ENCODE results near the gene RSPO3.
"Not testable (repeated sequence)": the region's sequence is repeated elsewhere in the genome, so short reads cannot be mapped to it uniquely, and the experiment has no call there.

The RSPO3 gene, protein sequence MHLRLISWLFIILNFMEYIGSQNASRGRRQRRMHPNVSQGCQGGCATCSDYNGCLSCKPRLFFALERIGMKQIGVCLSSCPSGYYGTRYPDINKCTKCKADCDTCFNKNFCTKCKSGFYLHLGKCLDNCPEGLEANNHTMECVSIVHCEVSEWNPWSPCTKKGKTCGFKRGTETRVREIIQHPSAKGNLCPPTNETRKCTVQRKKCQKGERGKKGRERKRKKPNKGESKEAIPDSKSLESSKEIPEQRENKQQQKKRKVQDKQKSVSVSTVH

DNA sequence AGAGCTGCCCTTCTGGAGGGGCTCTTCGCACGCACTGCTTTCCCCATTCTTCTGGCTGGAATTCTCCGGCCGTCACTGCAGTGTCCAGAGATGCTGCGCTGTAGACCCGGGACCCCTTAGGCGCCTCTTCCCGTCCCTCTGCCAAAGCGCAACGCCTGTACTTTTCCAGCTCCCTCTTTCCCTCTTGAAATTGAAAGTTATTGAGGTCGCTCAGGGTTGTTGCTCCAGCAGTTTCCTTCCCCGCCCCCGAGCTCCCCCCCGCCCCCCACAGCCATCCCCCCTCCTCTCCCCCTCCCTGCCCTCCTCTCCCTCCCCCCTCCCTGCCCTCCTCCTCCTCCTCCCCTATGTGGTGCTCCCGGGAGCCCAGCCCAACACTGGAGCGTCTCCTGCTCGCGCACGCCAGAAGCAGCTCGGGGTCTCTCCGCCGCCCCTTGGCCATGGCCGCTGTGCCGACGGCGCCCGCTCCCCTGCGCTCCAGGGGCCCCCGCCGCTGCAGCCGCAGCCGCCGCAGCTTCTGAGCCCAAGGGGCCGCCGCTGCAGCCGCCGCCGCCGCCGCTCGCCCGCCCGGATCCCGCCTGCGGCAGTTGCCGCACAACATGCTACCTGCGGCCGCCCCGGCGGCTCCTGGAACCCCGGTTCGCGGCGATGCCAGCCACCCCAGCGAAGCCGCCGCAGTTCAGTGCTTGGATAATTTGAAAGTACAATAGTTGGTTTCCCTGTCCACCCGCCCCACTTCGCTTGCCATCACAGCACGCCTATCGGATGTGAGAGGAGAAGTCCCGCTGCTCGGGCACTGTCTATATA is at the start of gene RSPO3:
Gene RSPO3, plus strand, starts transcription at position 374 of the 804 bp plus-strand sequence. CDS start 522 bp downstream, outside the sequence.
- DNase-seq (ENCODE audit: low read depth in 2 of 2), result no peak

DNA sequence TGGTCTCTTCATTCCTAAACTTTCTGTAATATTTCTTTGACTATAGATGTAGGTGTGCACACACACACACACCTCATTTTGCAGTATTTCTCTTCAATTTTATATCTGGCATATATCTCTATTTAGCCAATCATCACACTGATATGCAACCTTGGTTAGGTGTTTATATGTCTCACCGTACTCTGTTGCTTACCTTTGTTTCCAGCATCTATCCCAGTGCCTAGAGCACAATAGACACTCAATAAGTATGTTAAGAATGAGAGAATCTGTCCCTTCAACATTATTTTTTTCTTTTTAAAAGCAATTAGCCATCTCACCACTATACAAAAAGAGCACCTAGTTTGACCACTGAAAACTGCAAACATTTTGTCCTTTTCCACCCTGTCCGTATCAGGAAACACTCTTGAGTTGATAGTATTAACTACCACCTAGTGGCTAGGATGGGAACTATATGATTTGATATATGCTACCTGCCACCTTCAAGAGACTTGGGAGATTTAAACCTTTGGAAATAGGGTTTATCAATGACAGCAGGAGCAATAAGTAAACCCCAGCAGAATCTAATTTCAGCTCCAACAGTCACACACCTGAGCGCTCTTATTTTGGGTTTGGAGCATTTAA is 48.7 kb upstream of the RSPO3 start:
- DNase-seq (ENCODE audit: low read depth in 2 of 2), result no peak

DNA sequence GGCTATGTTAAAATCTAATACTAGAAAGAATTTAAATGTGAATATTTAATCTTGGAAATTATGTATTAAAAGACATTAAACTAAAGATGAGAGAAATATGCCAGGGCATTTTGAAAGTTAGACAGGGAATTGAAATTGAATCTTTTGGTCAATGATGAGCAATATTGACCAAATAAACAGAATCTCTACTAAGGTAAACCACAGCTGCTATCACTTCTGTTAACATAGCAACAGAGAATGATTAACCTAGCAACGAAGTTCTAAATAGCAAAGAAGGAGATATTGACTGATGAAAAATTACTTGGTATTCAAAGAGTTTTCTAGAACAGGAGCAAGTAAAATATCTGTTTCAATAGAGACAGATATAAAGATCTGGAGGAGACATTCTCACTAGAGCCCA is 45.2 kb upstream of the RSPO3 start:
- DNase-seq (ENCODE audit: low read depth in 2 of 2), result no peak

DNA sequence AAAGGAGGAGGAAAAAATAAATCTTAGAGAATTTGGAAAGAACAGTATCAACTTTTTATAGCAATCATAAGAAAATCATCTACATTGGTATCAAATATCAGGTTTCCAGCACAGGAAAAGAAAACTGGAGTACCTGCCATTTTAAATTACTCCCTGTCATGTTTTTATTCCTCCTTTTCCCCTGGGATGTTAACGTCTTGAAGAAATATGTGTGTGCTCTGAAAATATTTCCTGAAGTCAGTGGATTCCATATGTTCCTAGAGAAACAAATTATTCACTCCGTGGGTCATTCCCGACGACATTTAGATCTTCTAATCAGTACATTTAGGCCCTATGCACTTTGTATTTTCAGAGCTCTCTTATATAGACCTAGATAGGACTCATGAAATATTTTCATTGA is 42.0 kb upstream of the RSPO3 start:
- no peak for DNase-seq (ENCODE audit: low read depth in 2 of 2)

DNA sequence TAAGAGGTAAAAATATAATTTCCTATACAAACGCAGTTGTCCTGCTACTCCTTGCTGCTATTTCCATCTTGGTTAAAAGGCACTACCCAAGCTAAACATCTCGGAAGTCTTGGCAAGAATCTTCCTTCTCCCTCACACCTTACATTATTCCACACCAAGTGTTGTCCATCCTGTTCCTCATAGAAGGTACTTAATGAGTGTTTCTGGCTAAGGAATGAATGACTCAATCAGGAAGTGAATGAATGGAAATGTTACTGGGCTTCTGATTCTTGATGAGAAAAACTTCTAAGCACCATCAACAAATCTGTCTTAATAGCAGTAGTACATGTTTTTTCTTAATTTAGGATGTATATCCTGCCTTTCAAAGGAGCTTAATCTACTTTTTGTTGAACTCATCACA is 40.6 kb upstream of the RSPO3 start:
- no peak for DNase-seq (ENCODE audit: low read depth in 2 of 2)

DNA sequence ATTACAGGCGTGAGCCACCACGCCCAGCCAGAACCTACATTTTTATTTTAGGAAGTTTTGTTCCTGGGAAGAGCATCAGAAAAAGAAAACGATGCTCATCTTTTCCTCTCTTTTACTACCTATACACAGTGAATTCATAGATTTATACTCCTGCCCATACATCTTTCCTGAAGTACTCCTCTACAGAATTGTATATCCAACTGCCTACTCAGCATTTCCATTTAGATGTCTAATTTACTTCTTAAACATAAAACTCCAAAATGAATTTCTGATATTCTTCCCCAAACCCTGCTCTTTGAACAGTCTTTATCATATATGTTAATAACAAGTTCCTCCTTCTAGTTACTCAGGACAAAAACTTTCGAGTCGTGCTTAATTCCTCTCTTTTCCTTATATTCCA is 39.8 kb upstream of the RSPO3 start:
- DNase-seq (ENCODE audit: low read depth in 2 of 2), result no peak

DNA sequence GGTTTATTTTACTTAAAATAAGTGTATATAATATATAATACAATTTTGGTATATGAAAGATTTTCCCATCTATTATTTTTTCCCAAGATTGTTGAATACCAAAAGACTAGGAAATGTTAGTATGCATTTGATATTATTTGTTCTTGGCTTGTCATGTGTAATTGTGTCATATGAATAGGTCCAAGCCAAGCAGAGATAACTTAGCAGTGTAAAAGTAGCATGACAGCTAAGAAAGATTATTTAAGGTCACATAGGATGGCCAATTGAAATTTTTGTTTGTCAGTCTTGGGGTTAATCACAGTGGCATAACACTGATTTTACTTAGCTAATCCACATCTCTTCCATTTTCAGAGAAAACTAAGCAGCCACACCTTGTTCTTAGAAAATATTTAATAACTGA is 38.8 kb upstream of the RSPO3 start:
- DNase-seq (ENCODE audit: low read depth in 2 of 2), result no peak

DNA sequence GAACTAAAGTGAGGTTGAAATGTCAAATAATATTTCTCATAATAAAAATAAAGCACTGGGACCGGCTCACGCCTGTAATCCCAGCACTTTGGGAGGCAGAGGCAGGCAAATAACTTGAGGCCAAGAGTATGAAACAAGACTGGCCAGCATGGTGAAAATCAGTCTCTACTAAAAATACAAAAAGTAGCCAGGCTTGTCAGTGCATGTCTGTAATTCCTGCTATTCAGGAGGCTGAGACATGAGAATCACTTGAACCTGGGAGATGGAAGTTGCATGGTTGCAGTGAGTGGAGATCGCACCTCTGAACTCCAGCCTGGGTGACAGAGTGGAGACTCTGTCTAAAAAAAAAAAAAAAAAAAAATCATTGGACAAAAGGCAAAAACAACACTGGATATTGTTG is 38.4 kb upstream of the RSPO3 start:
- DNase-seq (ENCODE audit: low read depth in 2 of 2), result no peak

DNA sequence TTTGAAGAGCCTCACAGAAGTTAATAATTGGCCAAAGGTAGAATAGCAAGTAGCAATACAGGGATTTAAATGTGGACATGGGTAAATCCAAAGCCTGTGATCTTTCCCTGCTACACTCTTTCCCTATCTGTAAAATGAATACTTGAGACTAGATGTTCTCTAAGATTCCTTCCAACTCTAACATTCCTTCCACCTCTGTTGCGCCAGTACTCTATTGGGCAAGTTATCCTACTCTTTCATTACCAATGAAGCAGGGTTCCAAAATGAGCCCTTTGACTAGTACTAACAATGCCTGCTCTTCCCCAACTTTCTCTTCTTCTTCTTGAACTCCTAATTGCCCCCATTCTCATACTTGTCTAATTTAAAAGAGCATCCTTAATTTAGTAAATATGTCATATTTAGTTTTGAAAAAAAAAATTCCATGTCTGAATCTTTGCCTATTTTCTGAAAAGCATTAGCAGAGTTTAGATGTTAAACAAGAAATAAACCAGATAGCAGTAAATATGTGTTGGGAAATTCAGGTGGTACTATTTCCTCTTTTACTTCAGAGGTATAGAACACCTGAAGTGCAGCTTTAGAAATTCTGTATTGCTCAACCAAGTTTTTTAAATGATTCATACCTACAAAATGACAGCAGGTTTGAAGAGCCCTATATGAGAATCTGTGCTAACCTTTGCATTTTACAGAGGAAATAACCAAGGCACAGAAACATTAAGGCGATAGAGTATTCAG is 35.1 kb upstream of the RSPO3 start:
- no peak for DNase-seq (ENCODE audit: low read depth in 2 of 2)

DNA sequence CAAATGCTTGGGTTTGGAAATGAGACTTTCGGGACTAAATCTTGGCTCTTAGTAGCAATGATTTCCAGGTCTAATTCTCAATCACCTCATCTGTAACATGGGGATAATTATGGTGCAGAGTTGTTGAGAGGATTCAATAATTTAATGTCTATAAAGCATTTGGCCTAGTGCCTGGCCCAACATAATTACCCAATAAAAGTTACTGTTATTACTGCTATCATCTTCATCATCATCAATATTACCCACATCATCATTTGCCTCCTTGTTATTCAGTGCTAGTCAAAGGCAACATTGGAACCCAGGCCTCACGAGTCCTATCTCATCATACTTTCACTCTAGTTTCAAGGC is 34.5 kb upstream of the RSPO3 start:
- no peak for DNase-seq (ENCODE audit: low read depth in 2 of 2)

DNA sequence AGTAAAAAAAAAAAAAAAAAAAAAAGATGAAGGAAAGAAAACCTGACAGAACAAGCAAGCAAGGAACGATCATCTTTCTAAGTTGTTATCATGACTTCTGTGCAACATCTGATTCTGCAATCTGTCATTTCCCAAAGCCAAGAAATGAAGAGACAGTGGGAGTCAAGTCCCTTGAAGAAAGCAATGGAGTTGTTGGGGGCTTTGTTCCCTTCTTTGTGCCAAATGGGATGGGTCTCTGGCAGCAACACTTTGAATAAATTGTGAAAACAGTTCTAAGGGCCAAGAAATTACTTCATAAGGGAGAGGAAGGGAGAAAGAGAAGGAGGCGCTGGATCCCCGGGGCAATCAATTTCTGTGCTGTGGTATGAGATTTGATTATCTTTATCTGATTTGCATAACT is 33.3 kb upstream of the RSPO3 start:
- DNase-seq (ENCODE audit: low read depth in 2 of 2), result no peak

DNA sequence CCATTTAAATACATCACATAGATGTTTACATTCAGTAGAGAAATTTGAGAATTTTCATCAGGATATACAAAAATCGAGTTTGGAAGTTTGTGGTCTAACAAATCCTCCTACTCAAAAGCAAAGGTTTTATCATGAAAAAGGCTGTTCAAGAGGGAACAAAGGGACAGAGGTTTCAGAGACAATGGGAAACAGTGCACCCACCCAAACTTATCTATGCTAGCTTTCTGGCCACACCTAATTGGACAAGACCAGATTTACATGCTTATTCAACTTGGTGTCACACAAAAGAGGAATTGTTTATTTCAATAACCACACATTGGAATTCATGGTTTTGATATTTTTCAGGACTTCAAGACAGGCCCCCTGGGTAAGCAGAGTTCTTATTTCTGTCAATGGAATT is 28.4 kb upstream of the RSPO3 start:
- no peak for DNase-seq (ENCODE audit: low read depth in 2 of 2)

DNA sequence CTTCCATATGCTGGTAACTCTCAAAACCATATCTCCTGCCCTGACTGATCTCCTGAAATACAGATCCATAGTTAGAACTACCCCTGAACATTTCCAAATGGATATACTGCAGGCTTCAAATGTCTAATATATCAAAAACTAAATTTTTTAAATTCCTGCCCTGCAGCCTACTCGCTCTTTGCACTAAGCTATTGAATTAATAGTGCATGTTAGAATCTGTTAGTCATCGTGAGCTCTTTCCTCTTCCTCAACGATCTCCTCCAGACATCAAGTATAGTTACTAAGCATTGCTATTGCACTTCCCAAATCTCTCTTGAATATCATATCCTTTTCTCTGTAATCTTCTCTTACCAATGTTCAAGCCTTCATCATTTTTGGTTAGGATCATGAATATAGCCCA is 26.0 kb upstream of the RSPO3 start:
- DNase-seq (ENCODE audit: low read depth in 2 of 2), result no peak

DNA sequence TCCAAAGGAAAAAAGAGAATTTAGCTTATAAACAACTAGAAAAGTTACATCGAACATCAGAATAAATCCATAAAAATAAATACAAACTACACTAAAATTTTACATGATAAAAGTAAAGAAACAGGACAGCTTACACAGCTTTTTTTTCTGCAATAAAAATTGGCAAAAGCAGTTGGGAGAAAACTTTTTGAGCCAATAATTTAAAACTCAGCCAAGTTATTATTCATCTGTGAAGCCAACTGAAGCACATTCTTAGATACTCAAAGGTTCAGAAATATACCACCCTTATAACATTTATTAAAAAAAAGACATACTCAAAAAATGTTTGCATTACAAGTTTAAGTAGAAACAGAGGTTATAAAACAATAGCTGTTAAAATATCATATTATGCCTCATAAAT is 23.7 kb upstream of the RSPO3 start:
- no peak for DNase-seq (ENCODE audit: low read depth in 2 of 2)

DNA sequence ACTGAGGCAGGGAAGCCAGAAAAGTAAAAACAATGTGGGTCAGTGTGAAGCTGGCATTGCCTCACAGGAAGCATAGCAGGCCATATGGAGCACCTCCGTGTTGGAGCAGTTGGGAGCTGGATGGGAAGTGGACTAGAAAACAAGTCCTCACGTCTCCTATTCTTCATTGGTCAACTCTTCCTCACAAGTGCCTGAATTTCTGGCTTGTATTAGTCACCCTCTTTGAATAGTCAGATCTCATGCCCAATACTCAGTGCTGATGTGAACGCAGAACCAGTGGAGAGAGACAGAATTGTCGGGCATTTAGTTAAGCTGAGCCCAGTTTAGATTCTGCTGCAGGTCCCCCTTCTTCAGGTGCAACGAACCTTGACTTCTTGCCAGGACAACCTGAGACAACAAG is 22.3 kb upstream of the RSPO3 start:
- DNase-seq (ENCODE audit: low read depth in 2 of 2), result no peak

DNA sequence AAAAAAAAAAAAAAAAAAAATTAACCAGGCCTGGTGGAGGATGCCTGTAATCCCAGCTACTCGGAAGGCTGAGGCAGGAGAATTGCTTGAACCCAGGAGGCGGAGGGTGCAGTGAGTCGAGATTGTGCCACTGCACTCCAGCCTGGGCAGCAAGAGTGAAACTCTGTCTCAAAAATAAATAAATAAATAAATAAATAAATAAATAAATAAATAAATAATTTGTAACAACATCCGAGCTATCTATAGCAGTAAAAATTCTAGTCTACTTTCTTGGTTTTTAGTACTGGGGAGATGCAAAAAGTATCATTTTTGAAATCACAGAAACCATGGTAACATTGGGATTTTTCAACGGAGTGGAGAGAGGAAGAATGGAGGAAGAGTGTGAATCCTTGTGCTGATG is 21.0 kb upstream of the RSPO3 start:
- DNase-seq (ENCODE audit: low read depth in 2 of 2), result not testable (repeated sequence)

DNA sequence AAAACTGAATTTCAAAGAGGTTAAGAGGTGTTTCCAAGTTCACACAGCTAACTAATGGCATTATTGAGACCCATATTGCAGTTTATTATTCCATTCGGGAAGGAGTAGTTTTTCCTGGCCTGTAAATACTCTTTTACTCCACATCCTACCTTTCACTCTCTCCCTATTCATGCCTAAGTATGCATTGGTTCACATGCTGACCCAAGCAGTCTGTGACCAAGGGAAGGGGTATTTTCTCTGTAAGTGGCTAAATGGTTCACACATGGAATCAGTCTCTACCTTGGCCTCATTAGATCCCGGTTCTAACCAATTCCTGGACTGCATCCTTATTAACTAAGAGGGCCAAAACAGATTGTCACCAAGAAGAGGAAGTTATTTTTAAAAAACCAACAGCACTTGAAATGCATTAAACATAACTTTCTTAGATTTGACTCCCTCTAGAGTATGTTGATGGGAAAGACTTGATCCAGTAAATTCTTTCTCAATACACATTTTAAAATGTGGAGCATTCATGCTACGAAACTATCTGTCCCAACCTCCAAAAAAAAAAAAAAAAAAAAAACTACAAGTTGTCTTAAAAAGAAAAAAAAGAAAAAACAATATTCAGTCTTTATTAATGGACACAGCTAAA is 17.8 kb upstream of the RSPO3 start:
- DNase-seq (ENCODE audit: low read depth in 2 of 2), result no peak

DNA sequence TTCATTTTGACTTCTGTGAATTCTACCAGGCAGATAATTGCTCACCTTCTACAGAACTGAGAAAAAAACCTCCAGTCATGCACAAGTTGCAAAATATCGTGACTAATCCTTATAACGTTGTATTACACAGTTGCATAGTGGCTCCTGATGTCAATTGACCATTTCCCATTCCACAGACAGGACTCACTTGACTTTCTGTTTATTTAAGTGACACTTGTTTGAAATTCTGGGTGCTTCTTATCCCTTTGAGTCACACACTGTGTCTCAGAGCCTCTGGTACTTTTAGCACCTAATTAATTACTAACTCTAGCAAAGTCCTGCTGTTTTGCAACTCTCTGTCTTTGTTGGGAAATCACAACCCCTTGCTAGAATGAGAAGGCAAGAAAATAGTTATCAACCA is 16.2 kb upstream of the RSPO3 start:
- no peak for DNase-seq (ENCODE audit: low read depth in 2 of 2)

DNA sequence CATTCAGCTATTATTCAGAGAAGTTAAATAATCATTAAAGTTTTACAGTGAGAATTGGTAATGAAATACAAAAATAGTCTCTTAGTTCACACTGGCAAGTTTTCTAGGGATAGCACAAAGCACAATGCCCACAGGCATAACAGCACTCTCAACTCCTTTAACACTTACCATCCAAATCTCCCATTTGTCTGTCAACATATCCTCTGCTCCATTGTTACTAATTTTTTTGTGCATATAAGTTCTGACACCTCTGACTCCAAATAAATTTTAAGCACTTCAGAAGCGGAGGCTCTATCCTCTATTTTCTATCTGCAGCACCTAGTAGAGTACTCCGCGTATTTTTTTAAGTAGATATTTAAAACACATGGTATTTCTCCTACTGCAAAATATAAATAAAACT is 15.6 kb upstream of the RSPO3 start:
- DNase-seq (ENCODE audit: low read depth in 2 of 2), result no peak

DNA sequence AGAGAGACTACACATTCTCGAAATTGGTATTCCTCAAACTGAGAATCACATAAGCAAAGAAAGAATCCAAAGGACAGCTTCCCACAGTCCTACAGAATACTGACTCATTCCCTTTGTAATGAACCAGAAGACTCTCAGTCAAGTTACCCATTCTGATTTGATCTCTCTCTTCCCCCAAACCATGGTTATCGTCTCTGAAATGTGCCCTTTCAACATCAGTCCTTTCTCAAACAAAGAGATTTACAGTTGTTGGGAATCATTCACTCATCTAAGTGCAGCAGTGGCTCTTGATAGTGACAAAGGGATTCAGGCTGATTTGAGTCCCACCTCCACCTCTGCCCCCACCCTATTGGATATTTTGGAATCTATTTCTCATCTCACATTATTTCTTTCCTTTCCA is 15.0 kb upstream of the RSPO3 start:
- no peak for DNase-seq (ENCODE audit: low read depth in 2 of 2)

DNA sequence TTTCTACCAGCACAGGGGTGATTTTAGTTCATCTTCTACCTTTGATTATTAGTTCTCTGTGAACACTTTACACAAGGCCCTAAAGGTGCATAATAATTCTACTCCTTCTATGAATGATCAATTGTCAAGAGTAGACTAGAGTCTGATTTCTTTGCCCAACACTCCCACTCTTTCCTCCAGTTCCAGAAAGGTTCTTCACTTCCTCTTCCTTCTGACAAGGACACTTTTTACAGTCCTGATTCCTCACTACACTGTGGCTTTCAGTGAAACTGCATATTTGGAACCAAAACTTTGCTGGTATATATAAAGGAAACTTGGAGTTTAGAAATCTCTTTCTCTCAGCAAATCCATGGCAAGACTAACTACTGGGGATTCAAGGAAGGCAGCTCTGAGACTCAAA is 10.6 kb upstream of the RSPO3 start:
- no peak for DNase-seq (ENCODE audit: low read depth in 2 of 2)

DNA sequence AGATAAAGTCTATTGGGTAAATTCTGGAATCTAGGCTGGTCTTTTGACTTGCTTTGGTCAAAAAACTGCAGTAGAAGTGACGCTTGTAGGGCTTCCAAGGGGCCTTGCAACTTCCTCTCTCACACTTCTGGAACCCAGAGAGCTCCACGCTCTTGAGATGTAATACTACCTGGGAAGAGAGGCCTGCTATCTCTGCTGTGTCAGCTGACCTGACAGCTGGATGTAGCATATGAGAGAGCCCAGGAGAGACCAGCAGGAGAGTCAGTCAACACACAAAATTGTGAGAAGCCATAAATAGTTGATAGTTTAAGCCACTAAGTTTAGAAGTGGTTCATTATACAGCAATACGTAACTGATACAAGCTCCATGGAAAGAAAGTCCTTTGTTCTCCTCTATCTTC is 7.8 kb upstream of the RSPO3 start:
- no peak for DNase-seq (ENCODE audit: low read depth in 2 of 2)
